IPS-NIHi7 (cell line): ENCODE data around the gene PSPH.
"Not testable (repeated sequence)": the region's sequence is repeated elsewhere in the genome, so short reads cannot be mapped to it uniquely, and the experiment has no call there.

Source experiments
- DNase-seq: peaks from one replicate; pipeline ENCODE4 v3.0.0; 2012; ENCODE audit warnings: mixed read lengths; ENCODE audit errors: extremely low spot score

Gene PSPH

GRCh38 chr7:56063500-56063881, 12.2 kb upstream of the PSPH start:
- DNase-seq, result no peak

- no peak for DNase-seq
These were observed 11.1 kb upstream of the PSPH start for GRCh38 chr7:56062382-56062781.

- DNase-seq, result no peak
These were observed 2.7 kb upstream of the PSPH start for GRCh38 chr7:56053993-56054392.

- no peak for DNase-seq
These were observed 2.1 kb upstream of the PSPH start for GRCh38 chr7:56053379-56053778.

GRCh38 chr7:56051053-56051338, 248 bp downstream of the PSPH start:
- DNase-seq, result no peak

GRCh38 chr7:56048763-56049162, 2.5 kb downstream of the PSPH start:
- not testable (repeated sequence) for DNase-seq

GRCh38 chr7:56048245-56048644, 3.0 kb downstream of the PSPH start:
- DNase-seq, result no peak

- DNase-seq, result not testable (repeated sequence)
These were observed 3.7 kb downstream of the PSPH start for GRCh38 chr7:56047446-56048116.

GRCh38 chr7:56046721-56047445, 4.4 kb downstream of the PSPH start:
- no peak for DNase-seq

- DNase-seq, result not testable (repeated sequence)
These were observed 5.5 kb downstream of the PSPH start for GRCh38 chr7:56045758-56046157.

- no peak for DNase-seq
These were observed 10.5 kb downstream of the PSPH start for GRCh38 chr7:56040730-56041129.

- peak; percentile 94 for DNase-seq
These were observed 17.4 kb downstream of the PSPH start for GRCh38 chr7:56033671-56034432.

GRCh38 chr7:56032578-56032977, 18.7 kb downstream of the PSPH start:
- not testable (repeated sequence) for DNase-seq

GRCh38 chr7:56031556-56031955, 19.7 kb downstream of the PSPH start:
- not testable (repeated sequence) for DNase-seq

GRCh38 chr7:56030340-56030739, 20.9 kb downstream of the PSPH start:
- DNase-seq, result no peak

- DNase-seq, result no peak
These were observed 22.2 kb downstream of the PSPH start for GRCh38 chr7:56028942-56029630.

GRCh38 chr7:56026538-56026937, 24.7 kb downstream of the PSPH start:
- no peak for DNase-seq

GRCh38 chr7:56023500-56023899, 27.7 kb downstream of the PSPH start:
- no peak for DNase-seq

GRCh38 chr7:56019501-56019900, 31.7 kb downstream of the PSPH start:
- no peak for DNase-seq

- not testable (repeated sequence) for DNase-seq
These were observed 34.2 kb downstream of the PSPH start for GRCh38 chr7:56017015-56017414.

- DNase-seq, result no peak
These were observed 41.5 kb downstream of the PSPH start for GRCh38 chr7:56009695-56010094.

GRCh38 chr7:56007891-56008290, 43.4 kb downstream of the PSPH start:
- no peak for DNase-seq
